Osteocyte (in vitro differentiated cells): Measurements from ENCODE around the gene HUS1. TPM values are rescaled to one million over a fixed set of nuclear protein-coding genes. Genes with fewer than 3 reads are reported as not detected.
A peak's percentile ranks its signal among the peaks of the same experiment; 100 is the strongest.

Experiments used
- DNase-seq: peaks from one replicate; pipeline ENCODE4 v3.0.0; 2021; ENCODE audit warnings: mixed read lengths; ENCODE audit not compliant: unreplicated experiment; ENCODE audit errors: extremely low spot score
- H3K27ac Mint-ChIP-seq: one replicate; pipeline ENCODE4 v1.8.0; 2021; ENCODE audit warnings: mild to moderate bottlenecking, mixed read lengths; ENCODE audit not compliant: unreplicated experiment
- H3K27me3 Mint-ChIP-seq: one replicate; pipeline ENCODE4 v1.8.0; 2021; ENCODE audit warnings: mixed read lengths; ENCODE audit not compliant: unreplicated experiment
- H3K36me3 Mint-ChIP-seq: one replicate; pipeline ENCODE4 v1.8.0; 2021; ENCODE audit warnings: mixed read lengths; ENCODE audit not compliant: unreplicated experiment
- H3K4me1 Mint-ChIP-seq: one replicate; pipeline ENCODE4 v1.8.0; 2021; ENCODE audit warnings: mixed read lengths; ENCODE audit not compliant: unreplicated experiment
- H3K4me3 Mint-ChIP-seq: one replicate; pipeline ENCODE4 v1.8.0; 2021; ENCODE audit warnings: mild to moderate bottlenecking, moderate library complexity, mixed read lengths; ENCODE audit not compliant: unreplicated experiment
- H3K9me3 Mint-ChIP-seq: one replicate; pipeline ENCODE4 v1.8.0; 2021; ENCODE audit warnings: mixed read lengths; ENCODE audit not compliant: unreplicated experiment
- CTCF ChIP-seq: fragments of 200-600 bp; sonication (generic); IDR thresholded peaks from 2 replicates; pipeline ENCODE4 v1.5.0; 2021; ENCODE audit warnings: antibody characterized with exemption, mild to moderate bottlenecking, moderate library complexity
- long read RNA-seq: library from polyadenylated mRNA; unstranded; transcript quantifications from one replicate; pipeline ENCODE4 v2.0.0, GENCODE V29; 2021
- total RNA-seq: library from RNA; stranded (reverse); gene quantifications from 2 replicates; pipeline ENCODE4 v1.2.1, GENCODE V29; 2021

HUS1 gene
- 28.8 and 33.9 TPM in 2 replicates for total RNA-seq
- long read RNA-seq, transcript HUS1-201 (8 exons, 2,935 nt) = major isoform, 19 of 47 reads
- long read RNA-seq, partial matches to known transcripts = 0 of 47 reads
- long read RNA-seq, other reads (novel, unspliced or antisense) = 25 of 47 reads

GRCh38 chr7:47979145-47979831 is at the start of gene HUS1:
Gene HUS1, minus strand, starts transcription at chr7:47979615. Its CDS starts 96 bp downstream, at chr7:47979519.
- peak within 1 kb of the TSS; percentile 89 for H3K4me3 Mint-ChIP-seq
- peak; percentile 92 for DNase-seq
- no peaks in the 10 kb centered on the region for H3K27me3 Mint-ChIP-seq
- peaks cover 15% of the 10 kb centered on the region for H3K4me1 Mint-ChIP-seq
- H3K36me3 Mint-ChIP-seq = peaks cover 19% of the 10 kb centered on the region
- TF ChIP-seq CTCF = no peak
- H3K9me3 Mint-ChIP-seq = no peaks in the 10 kb centered on the region
- peak within 1 kb of the TSS; percentile 96 for H3K27ac Mint-ChIP-seq

- Mint-ChIP-seq H3K27ac (no peak within 1 kb of the TSS), H3K27me3 (peaks cover 73% of the 10 kb centered on the region), H3K9me3 (peaks cover 7% of the 10 kb centered on the region), H3K36me3 (peaks cover 3% of the 10 kb centered on the region), H3K4me3 (no peak within 1 kb of the TSS), H3K4me1 (no peaks in the 10 kb centered on the region)
- no peak for DNase-seq
- TF ChIP-seq CTCF = no peak
These were observed 49.5 kb upstream of the HUS1 start, which contains the start of gene SUN3 for GRCh38 chr7:48028938-48029337. Gene SUN3, minus strand, starts transcription at chr7:48029107. Its CDS starts 169 bp downstream, at chr7:48028938.

GRCh38 chr7:48025624-48026023 is 46.2 kb upstream of the HUS1 start:
- peaks cover 21% of the 10 kb centered on the region for H3K9me3 Mint-ChIP-seq
- peaks cover 3% of the 10 kb centered on the region for H3K36me3 Mint-ChIP-seq
- TF ChIP-seq CTCF = no peak
- H3K27ac Mint-ChIP-seq = no peak overlapping the region
- no peak overlapping the region for H3K4me3 Mint-ChIP-seq
- H3K27me3 Mint-ChIP-seq = peaks cover 81% of the 10 kb centered on the region
- DNase-seq = no peak
- no peaks in the 10 kb centered on the region for H3K4me1 Mint-ChIP-seq

- Mint-ChIP-seq H3K27ac (no peak overlapping the region), H3K9me3 (peaks cover 22% of the 10 kb centered on the region), H3K36me3 (peaks cover 3% of the 10 kb centered on the region)
These were observed 38.3 kb upstream of the HUS1 start for GRCh38 chr7:48017674-48018073.

More at GRCh38 chr7:48017674-48018073, 38.3 kb upstream of the HUS1 start:
- H3K4me1 Mint-ChIP-seq = no peaks in the 10 kb centered on the region
- peaks cover 57% of the 10 kb centered on the region for H3K27me3 Mint-ChIP-seq
- no peak for DNase-seq
- TF ChIP-seq CTCF = no peak
- H3K4me3 Mint-ChIP-seq = no peak overlapping the region
